Measurements from ENCODE around the gene CHEK2. TPM values are rescaled to one million over a fixed set of nuclear protein-coding genes. Genes with fewer than 3 reads are reported as not detected.

Gene CHEK2
- total RNA-seq, 1 donor from 2014 or later, result 2.7 TPM

Other genes starting within 250 kb of the CHEK2 start
- 12.3 TPM for gene TTC28, start 62.0 kb downstream of the CHEK2 start, total RNA-seq
- gene HSCB, start 219 bp upstream of the CHEK2 start, total RNA-seq, result 11.6 TPM
- 27.6 TPM for gene CCDC117, start 30.9 kb upstream of the CHEK2 start, total RNA-seq
- 389 TPM for gene XBP1, start 58.7 kb upstream of the CHEK2 start, total RNA-seq
- 7.3 TPM for gene ZNRF3, start 141.8 kb upstream of the CHEK2 start, total RNA-seq

Measured in left lobe of liver (tissue), 1 donor.